ENCODE data around the gene MYH11. TPM values are rescaled to one million over a fixed set of nuclear protein-coding genes. Genes with fewer than 3 reads are reported as not detected.

MYH11 gene
- total RNA-seq, 1 donor from 2014 or later: 694 TPM

DNA sequence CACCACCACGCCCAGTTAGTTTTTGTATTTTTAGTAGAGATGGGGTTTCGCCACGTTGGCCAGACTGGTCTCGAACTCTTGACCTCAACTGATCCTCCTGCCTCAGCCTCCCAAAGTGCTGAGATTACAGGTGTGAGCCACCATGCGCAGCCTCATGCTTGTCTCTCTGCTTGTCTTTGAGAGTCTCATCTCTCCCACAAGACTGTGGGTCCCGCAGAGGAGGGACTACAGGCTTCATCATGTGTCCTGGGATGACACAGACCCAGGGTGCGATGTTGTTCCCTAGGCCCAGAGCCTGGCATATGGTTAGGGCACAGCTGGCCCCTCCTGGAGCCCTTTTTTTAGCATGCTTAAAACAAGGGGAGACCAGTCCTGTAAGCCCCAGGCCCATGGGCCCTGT lies 104.9 kb downstream of the MYH11 start:
- Histone ChIP-seq H3K27ac (peak overlapping the region; percentile 27 to 33), H3K36me3 (peaks cover 94 to 99% of the 10 kb centered on the region in 2 donors), H3K27me3 (no peaks in the 10 kb centered on the region), H3K4me3 (no peak overlapping the region), H3K9me3 (no peaks in the 10 kb centered on the region), H3K4me1 (no peaks in the 10 kb centered on the region)
- intact Hi-C loops (cut with DNase I): no loop called here
- no peak for DNase-seq (ENCODE audit: low spot score in 2 of 2)
- TF ChIP-seq, protein P1, sequence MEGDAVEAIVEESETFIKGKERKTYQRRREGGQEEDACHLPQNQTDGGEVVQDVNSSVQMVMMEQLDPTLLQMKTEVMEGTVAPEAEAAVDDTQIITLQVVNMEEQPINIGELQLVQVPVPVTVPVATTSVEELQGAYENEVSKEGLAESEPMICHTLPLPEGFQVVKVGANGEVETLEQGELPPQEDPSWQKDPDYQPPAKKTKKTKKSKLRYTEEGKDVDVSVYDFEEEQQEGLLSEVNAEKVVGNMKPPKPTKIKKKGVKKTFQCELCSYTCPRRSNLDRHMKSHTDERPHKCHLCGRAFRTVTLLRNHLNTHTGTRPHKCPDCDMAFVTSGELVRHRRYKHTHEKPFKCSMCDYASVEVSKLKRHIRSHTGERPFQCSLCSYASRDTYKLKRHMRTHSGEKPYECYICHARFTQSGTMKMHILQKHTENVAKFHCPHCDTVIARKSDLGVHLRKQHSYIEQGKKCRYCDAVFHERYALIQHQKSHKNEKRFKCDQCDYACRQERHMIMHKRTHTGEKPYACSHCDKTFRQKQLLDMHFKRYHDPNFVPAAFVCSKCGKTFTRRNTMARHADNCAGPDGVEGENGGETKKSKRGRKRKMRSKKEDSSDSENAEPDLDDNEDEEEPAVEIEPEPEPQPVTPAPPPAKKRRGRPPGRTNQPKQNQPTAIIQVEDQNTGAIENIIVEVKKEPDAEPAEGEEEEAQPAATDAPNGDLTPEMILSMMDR (IDR thresholded peaks at IDR 0.05): no peak

DNA sequence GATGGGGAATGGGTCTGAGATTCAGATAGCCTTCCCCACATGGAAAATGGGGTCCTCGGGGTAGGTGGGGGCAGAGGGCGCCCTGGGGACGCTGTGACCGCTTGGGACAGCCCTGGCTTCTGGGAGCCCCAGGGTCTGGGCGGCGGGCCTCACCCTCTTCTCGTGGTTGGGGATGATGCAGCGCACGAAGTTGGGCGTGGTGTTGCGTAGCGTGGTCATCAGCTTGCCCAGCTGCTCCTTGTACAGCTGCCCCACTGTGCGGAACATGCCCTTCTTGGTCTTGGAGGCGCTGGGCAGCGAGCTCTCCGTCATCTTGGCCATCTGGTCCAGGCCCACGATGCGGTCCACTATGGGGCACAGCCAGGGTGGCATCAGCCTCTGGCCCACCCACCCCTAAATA lies 106.8 kb downstream of the MYH11 start:
- Histone ChIP-seq H3K4me3 (no peak overlapping the region), H3K27me3 (no peaks in the 10 kb centered on the region), H3K27ac (peak overlapping the region in 1 of 2 donors; percentile 32), H3K9me3 (no peaks in the 10 kb centered on the region), H3K36me3 (peaks cover 98 to 99% of the 10 kb centered on the region in 2 donors), H3K4me1 (no peaks in the 10 kb centered on the region)
- DNase-seq (ENCODE audit: low spot score in 2 of 2): no peak
- TF ChIP-seq, protein P1 (IDR thresholded peaks at IDR 0.05): no peak
- intact Hi-C loops (cut with DNase I): no loop called here

DNA sequence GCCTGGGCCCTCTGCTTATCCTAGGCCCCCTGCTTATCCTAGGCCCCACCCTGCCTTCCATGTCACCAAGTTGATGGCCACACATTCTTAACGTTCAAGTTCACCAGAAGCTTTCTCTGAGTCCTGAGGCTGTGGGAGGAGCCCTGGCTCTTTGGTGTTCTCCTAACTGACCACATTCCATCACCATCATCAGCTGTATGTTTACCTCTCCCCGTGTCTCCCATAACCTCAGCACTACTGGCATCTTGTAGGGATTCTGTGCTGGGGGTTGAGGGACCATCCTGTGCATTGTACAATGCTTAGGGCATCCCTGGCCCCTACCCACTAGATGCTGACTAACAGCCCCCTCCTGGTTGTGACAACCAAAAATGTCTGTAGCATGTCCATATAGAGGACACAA lies 107.5 kb downstream of the MYH11 start:
- no peaks in the 10 kb centered on the region for H3K4me1 ChIP-seq
- DNase-seq (ENCODE audit: low spot score in 2 of 2): no peak
- no peak overlapping the region for H3K4me3 ChIP-seq
- peak overlapping the region in 1 of 2 donors; percentile 32 for H3K27ac ChIP-seq
- H3K27me3 ChIP-seq: no peaks in the 10 kb centered on the region
- TF ChIP-seq, protein P1 (IDR thresholded peaks at IDR 0.05): no peak
- H3K9me3 ChIP-seq: no peaks in the 10 kb centered on the region
- intact Hi-C loops (cut with DNase I): no loop called here
- H3K36me3 ChIP-seq: peaks cover 98 to 99% of the 10 kb centered on the region in 2 donors

DNA sequence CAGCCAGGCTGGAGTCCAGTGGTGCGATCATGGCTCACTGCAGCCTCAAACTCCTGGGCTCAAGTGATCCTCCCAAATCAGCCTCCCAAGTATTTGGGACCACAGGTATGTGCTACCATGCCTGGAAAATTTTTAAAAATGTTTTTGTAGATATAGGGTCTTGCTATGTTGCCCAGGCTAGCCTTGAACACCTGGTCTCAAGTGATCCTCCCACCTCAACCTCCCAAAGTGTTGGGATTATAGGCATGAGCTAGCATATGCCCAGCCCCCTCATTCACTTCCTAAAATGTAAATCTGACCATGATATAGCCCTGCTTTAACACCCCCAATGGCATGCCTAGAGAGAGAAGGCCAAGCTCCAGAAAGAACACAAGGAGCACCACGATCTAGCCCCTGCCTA lies 108.2 kb downstream of the MYH11 start:
- peaks cover 98 to 99% of the 10 kb centered on the region in 2 donors for H3K36me3 ChIP-seq
- H3K4me3 ChIP-seq: no peak overlapping the region
- TF ChIP-seq, protein P1 (IDR thresholded peaks at IDR 0.05): no peak
- no peak overlapping the region for H3K27ac ChIP-seq
- H3K9me3 ChIP-seq: no peaks in the 10 kb centered on the region
- H3K4me1 ChIP-seq: no peaks in the 10 kb centered on the region
- intact Hi-C loops (cut with DNase I): no loop called here
- DNase-seq (ENCODE audit: low spot score in 2 of 2): no peak
- no peaks in the 10 kb centered on the region for H3K27me3 ChIP-seq

DNA sequence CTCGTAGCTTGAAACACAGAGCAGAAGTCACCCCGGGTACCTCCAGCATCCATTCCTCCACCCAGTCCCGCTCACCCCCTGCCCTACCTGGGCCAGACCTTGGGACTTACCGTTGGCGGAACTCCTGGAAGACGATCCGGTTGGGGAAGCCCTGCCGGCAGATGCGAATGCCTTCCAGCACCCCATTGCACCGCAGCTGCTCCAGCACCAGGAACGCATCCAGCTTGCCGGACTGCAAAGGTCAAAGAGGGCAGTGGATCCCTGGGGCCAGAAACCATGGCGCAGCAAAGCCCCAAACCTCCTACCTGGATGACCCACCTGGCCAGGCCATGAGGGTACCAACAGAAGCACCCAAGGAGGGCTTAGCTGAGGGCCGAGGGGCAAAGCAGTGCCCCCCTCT lies 108.9 kb downstream of the MYH11 start:
- Histone ChIP-seq H3K36me3 (peaks cover 98 to 99% of the 10 kb centered on the region in 2 donors), H3K4me1 (no peaks in the 10 kb centered on the region), H3K27ac (no peak overlapping the region), H3K9me3 (no peaks in the 10 kb centered on the region), H3K27me3 (no peaks in the 10 kb centered on the region), H3K4me3 (no peak overlapping the region)
- no peak for DNase-seq (ENCODE audit: low spot score in 2 of 2)
- intact Hi-C loops (cut with DNase I): no loop called here
- TF ChIP-seq, protein P1 (IDR thresholded peaks at IDR 0.05): no peak

DNA sequence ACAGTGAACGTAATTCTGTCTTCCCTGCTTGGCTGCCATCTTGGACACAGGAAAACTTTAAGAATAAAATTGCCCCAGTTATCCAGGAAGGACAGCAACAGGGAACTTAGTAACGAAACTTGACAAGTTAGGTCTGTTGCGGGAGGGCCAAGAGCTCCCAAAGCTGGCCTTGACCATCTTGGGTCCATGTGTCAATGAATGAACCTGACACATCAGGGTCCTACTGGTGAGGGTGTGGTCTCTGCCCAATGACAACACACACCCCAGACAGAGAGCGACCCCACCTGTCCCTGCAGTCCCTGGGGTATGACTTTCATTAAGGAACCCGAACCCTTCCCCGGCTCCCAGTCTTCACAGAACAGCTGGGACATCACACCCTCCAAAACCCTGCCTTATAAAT lies 110.5 kb downstream of the MYH11 start:
- H3K27me3 ChIP-seq: no peaks in the 10 kb centered on the region
- DNase-seq (ENCODE audit: low spot score in 2 of 2): no peak
- no peak overlapping the region for H3K27ac ChIP-seq
- H3K4me1 ChIP-seq: no peaks in the 10 kb centered on the region
- peaks cover 98 to 99% of the 10 kb centered on the region in 2 donors for H3K36me3 ChIP-seq
- TF ChIP-seq, protein P1 (IDR thresholded peaks at IDR 0.05): no peak
- H3K9me3 ChIP-seq: no peaks in the 10 kb centered on the region
- intact Hi-C loops (cut with DNase I): no loop called here
- H3K4me3 ChIP-seq: no peak overlapping the region
